Fibroblast of gingiva (primary cell): Measurements from ENCODE around the gene HLCS.

Experiments used
- DNase-seq: peaks from one replicate; pipeline ENCODE4 v3.0.0-alpha.2; 2011; ENCODE audit warnings: low read depth

The HLCS gene

DNA sequence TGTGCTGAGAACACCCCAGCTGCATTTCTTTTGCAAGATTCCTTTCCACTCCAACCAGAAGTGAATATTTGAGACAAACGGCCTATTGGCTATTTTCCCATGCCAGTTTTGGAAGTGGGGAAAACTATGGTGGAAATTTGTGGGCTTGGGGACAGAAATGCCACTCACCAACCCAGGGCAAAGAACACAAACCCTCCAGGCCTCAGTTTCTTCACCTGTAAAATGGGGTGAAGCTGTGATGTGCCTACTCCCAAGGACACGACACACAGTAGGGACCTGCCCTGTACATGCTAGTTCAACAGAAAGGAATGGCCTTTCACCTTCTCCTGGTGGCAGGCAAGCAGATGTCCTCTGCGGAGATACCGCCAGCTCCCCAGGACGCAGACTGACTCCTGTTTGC is 221.0 kb downstream of the HLCS start:
- no peak for DNase-seq

DNA sequence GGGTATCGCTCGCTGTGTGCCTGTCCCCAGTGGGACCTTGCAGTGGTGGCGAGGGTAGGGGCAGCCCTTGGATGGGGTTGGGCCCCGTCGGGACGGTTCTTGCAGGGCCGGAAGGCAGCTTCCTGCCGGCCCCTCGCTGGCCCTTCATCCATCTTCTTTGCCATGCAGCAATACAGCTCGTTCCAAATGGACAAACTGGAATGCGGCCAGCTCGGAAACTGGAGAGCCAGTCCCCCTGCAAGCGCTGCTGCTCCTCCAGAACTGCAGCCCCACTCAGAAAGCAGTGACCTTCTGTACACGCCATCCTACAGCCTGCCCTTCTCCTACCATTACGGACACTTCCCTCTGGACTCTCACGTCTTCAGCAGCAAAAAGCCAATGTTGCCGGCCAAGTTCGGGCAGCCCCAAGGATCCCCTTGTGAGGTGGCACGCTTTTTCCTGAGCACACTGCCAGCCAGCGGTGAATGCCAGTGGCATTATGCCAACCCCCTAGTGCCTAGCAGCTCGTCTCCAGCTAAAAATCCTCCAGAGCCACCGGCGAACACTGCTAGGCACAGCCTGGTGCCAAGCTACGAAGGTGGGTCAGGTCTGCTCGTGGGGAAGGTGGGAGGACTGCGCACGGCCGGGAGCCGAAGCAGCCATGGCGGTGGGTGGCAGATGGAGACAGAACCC is 221.8 kb downstream of the HLCS start:
- no peak for DNase-seq

DNA sequence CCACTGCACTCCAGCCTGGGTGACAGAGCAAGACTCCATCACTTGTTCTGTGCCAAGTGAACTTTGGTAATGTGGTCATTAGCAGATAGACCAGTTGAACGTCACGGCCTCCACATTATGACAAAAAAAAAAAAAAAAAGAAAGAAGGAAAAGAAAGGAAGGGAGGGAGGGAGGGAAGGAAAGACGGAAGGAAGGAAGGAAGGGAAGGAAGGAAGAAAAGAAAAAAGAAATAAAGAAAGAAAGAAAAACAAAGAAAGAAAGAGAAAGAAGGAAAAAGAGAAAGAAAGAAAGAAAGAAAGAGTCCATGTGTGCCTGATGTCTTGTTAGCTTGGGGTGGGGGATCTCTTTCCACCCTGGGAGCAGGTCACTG is 222.3 kb downstream of the HLCS start:
- no peak for DNase-seq

DNA sequence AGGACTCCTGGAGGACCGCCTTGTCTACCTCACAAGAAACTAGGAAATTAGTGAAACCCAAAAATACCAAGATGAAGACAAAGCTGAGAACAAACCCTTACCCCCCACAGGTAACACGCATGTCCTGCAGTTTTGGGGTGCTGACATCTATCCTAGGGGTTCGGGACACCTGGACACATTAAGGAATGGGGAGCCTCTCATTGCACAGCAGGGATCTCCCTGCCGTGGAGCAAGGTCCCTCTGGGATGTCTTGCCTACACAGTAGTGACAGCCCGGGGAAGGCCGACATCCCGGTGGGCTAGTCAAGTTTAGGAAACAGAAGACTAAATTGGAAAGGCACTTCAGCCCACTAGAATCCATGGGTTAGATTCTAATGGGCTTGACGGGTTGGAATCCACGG is 223.0 kb downstream of the HLCS start:
- no peak for DNase-seq

DNA sequence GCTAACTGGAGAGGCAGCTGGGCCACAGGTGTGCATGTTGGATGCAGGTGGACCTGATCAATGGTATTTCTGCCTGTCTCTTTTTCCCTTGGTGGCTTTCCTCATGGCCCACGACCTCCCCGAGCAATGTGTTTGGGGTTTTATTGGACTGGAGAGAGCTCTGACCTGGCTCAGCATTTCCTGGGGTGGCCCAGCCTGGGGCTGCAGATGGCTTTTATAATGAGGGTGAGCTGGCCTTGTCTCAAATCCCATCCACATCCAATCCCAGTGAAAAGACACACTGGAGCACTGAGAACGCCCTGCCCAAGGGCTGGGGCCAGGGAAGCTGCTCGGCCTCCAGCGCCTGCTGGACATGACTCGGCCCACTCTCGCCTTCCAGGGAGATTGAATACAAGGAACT is 223.5 kb downstream of the HLCS start:
- DNase-seq, result no peak

DNA sequence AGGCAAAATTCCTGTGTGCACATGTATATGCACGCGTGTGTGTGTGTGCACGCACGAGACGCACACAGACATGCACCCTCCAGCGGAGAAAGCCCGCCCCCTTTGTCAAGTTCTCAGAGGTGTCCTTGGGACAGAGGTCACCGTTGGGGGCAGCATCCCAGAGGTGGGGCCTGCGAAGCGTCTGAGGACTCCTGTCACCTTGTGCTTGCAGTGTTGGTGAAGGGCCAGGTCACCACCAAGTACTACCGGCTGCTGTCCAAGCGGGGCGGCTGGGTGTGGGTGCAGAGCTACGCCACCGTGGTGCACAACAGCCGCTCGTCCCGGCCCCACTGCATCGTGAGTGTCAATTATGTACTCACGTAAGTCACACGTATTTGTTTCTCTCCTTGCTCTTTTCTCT is 225.0 kb downstream of the HLCS start:
- no peak for DNase-seq

DNA sequence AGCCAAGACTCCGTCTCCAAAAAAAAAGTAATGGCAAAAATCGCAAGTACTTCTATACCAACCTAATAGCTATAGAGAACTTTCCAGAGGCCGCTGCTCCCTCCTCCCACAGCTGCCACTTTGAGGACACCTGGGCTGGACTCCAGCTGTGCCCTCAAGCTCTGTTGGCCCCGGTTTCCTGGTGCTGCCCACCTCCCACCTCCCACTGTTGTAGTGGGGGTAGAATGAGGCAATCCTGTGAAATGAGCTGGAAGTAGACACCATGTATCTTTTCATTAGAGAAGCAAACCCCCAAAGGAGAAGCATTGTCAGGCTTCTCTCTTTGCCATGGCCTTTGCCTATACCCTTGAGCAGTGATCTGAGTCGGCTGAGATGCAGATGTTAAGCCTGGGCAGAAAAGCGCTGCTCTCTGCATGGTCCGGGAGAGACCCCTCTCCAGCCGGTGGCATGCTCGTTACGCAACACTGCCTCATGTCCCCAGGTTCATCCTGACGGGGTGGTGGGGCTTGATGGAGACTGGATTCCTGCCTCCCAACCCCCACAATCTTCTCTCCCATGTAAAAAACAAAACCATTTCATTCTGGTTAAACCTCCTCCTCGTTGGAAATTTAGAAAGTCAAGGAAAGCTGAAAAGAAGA is 227.9 kb downstream of the HLCS start:
- no peak for DNase-seq

DNA sequence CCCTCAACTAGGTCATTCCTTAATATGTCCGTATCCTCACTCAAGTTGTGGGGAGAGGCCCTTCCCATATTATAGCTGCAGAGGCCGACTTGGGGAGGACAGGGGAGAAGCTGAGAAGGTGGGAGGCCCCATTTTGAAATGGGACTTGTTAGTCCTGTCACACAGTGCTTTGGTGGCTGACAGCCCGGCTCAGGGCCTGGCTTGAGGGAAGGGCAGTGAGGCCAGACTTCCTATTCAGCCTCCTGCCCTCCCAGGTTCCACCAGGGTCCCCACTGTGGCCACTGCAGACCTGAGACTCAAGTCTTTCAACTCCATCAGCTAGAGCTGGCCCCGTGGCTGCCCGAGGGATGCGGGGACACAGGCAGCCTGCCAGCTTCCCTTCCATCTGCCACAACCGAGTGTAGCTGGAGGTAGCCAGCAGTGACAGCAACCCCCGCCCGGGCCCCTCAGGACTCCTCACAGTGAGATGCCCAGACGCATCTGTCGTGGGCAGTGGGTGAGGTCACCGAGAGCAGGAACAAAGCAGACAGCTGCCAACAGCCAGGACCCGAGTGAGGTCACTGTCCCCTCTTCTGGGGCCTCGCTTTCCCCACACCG is 230.6 kb downstream of the HLCS start:
- DNase-seq, result no peak

DNA sequence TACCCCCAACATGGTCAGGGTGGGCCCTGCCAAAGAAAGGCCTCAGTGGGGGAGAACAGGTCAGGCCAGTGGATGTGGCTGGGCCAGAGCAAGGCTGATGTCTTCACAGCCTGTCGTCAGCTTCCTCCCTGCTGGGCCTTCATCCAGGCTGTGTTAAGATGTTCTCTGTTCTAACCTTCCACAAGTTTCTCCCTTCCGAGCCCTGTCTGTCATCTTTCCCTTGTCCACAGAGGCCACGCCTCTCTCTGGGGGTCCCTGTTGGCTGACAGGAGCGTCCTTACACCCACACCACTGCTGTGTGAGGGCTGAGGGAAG is 231.3 kb downstream of the HLCS start:
- DNase-seq, result no peak

DNA sequence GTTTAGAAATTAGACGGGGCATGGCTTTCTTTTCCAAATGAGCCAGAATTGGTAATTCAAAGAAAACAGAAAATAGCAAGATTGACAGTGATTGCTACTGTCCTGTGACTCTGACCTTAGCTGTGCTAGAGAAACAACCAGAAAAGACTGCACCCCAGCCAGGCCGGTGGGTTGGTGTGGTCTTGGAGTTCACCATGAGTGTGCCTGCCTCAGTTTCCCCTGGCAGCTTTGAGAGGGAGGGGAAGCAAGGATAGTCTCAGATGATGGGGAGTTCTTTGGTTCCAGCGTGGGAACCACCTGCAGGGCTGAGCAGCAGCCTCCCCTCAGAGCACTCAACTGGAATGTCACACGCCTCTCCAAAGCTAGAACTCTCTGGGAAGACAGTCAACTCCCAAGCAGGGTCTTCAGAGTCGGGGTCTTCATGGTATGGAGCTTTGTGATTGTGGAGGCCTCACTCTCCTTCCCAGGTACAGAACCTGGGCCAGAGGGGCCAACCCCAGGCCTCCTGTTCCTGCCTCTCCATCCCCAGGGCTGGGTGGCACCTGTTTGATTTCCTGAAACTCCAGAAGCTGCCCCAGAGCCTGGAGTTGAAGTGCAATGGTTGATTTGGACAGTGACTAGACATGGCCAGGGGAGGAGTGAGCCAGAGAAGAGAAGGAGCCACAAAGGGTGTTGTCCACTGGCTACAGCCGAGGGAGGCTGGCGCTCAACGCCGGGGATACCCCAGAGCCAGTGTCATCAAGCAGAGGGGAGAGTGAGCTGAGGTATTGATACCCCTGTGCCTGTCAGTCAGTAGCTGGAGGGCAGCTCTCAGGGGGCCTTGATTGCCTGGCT is 231.9 kb downstream of the HLCS start:
- no peak for DNase-seq

DNA sequence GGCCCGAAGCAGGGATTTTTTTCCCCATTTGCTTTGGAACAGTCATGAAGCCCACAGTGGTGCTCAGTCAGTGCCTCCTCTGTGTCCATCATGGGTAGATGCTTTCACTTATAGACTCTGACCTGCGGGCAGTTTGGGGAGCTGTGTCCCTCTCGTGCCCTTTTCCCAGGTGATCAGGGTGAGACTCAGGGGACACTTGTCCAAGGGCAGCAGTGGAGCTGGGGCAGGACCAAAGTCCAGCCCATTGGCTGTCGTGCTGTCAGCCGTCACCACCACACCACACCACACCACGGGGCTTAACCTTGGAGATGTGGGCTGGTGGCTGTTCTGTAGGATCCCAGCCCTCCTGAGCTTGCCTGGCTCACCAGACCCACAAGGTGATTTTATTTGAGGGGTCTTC is 232.6 kb downstream of the HLCS start:
- DNase-seq, result no peak

DNA sequence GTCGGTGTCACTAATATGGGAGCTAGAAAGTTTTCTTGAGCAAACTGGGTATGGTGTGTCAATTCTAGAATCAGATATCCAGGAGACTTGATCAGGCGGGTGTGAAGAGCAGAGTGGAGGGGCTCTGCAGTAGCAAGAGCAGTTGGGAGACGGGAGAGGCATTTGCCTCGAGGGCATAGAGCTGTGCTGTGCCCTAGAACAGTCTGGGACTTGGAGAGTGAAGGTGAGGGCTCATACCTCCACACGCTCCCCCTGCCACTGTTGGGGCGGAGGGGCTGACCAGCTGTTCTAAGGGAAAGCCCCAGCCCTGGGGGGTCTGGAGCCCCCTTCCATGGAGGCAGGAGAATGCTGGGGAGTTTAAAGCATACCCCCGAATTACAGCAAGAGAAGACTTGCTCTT is 233.7 kb downstream of the HLCS start:
- no peak for DNase-seq

DNA sequence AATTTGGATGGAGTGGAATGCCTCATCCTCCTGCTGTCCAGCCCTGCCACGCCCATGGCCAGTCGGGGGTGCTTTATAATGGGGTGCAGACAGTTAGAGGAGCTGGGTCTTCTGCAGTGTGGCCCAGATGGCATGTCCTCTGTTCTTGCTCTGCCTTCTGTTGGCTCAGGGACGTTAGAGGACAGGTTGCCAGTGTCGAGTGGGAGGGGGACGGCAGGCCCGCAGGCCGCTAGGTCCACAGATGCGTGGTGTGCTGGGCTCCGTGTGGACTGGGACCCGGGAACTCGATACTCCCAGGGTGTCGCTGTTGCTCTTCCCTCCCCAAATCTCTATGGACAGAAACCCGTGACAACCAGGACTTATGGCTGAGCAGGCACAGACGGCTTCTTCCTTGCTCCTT is 234.3 kb downstream of the HLCS start:
- DNase-seq, result no peak

DNA sequence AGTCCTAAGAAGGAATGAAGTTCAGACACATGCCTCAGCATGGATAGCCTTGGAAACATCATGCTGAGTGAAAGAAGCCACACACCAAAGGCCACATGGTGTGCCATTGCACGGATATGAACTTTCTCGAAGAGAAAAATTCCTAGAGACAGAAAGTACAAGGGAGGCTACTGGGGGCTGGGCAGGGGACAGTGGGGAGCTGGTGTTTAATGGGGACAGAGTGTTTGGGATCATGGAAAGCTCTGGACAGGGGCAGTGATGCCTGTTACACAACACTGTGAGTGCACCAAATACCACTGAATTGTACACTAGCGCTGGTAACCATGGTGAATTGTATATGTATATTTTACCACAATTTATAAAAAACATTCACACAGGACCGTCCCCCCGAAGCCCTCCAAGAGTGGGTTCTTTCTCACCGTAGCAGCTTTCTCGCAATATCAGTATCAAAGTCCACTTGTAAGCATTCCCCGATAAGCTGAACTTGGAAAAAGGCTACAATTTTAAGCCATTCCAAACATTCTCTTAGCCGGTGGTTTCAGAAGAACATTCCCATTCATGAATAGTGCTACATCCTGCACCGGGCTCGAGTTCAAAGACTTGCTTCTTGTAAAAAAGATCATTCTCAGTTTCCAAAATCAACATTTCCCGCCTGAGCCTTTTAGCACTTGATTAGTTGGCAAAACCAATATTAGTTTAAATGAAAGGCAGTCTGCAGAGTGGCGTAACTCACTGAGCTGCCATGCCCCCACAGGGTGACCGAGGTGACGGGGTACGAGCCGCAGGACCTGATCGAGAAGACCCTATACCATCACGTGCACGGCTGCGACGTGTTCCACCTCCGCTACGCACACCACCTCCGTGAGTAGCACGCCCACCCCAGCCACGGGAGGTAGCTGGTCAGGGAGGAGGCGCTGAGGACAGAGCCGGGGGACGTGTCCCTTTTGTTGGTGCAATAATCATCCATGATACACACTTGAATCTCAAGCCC is 235.9 kb downstream of the HLCS start:
- DNase-seq, result no peak

DNA sequence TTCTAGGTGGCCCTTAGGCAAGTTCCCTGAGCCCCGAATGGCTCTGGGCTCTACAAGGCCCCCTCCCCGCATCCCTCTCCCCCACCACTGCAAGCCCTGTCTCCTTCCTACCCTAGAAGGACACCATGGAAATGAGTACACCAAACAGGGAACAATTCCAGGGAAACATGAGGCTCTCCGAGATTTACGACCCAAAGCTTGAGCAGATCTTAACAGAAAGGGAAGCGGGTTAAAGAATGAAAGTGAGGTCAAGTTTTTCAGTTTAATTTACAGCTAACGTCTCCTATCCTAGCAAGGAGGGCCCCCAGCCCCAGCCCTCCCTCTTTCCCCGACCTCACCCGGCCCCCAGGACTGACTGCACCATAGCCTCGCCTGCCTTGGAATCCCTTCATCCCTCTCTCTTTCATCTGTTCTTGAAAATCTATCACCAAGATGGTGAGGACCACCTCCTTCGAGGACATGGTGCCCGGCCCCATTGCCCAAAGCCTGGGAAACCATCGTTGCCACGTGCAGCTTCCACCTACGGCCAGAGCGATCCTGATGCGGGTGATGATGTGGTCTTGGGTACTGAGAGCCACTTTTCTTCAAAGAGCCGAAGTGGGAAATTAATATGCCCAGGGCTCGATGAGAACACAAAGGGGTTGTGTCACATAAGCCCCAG is 237.0 kb downstream of the HLCS start:
- DNase-seq, result no peak

DNA sequence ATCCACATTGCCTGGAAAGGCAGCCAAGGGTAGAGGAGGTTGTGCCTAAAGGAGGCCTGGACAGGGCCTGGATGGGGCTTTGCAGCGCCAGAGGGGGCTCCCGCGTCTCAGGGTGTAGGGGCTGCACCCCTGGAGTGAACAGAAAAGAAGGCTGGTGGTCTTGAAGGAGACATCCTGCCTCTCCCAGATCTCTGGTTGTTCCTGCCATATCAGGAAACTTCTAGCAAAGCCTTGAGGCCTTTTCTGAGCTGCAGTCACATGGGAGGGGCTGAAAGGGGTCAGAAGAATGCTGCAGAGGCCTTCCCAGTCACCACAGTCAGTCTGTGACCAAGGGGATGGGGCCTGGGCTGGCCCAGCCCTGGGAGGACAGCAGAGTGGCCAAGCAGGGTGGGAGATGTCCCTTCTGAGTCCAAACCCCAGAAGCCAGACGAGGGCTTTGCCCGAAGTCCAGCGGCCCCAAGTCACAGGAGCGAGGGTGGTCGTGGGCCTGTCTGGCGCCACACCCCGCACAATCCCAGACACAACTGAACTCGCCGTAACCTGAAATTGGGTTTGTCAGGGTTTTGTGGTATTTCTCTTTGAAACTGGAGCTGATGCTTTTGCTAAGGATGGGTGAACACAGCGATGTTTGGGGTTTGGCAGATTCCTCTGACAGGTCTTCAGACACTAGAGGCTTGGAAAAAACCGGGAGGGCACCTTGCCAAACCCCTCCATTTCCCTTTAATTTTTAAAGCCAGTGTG is 237.9 kb downstream of the HLCS start:
- DNase-seq, result no peak

DNA sequence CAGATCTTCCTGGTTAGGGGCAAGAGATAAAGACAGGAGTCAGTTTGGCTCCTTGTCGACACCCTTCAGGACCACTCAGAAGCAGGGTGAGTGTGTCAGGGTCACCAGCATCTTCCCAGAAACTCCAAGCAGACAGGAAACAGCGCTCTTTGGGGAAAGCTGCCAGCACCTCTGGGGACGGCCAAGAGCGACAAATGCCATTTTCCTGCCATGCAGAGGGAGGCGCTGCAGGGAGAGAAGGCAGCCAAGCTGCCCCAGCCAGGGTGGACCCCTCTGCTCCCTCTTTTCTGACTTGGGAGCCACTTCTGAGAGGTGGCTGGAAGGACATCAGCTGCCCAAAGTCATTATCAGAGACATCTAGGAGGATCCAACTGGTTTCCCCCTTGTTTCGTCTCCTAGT is 238.6 kb downstream of the HLCS start:
- no peak for DNase-seq

DNA sequence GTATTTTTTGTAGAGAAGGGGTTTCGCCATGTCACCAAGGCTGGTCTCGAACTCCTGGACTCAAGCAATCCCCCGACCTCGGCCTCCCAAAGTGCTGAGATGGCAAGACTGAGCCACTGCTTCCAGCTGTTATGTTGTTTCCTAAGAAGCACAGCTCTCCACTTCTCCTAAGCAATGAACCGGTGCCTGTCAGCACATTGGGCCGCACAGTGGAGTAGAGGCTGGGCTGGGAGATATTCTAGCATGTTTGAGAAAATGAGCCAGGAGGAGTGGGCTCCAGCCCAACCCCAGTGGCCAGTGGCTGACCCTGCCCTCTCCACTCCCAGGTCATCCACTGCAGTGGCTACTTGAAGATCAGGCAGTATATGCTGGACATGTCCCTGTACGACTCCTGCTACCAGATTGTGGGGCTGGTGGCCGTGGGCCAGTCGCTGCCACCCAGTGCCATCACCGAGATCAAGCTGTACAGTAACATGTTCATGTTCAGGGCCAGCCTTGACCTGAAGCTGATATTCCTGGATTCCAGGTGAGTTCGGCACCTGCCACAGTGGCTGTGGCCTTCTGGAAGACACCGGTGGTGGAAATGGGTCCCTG is 240.6 kb downstream of the HLCS start:
- DNase-seq, result no peak

DNA sequence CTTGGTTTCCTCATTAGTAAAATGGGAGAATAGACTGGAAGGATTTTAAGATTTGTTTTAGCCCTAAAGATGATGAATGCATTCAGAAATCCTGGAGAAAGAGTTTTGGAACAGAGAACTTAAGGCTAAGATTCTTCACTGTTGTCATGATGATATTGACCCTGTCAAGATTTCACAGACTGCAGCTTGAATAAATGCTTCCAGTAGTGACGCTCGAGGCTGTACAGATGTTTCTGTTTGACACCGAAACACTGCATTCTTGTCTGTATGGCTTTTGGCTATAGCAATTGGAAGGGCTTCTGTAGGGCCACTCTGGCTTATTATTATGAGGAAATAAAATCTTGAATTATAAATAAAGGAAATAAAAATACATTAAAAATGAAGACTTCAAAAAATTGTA is 241.8 kb downstream of the HLCS start:
- no peak for DNase-seq

DNA sequence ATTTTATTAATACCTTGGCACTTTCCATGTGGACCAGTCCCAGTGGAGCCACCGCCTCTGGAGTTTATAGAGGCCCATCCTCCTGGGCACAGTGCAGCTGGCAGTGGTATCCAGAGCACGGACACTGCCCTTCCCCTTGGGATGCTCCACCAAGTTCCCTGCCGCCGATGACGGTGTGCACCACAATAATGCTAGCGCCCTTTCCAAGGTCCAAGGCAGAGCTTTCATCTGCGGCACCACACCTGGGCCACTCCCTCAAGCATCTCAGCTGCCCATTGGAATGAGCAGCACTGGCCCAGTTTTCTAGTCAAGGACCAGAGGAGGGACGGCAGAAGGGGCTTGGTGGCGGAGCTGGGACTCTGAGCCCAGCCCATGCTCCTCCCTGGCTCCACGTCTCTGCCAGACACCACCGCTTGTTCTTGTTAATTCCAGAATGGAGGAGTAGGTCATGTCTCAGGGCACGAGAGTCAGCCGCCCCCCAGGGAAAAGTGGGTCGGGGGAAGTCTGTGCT is 243.0 kb downstream of the HLCS start:
- DNase-seq, result no peak
